LNCAP (cell line): ENCODE data around the gene CAMSAP1.

Experiments used
- CTCF ChIP-seq: fragments of 450-650 bp; IDR thresholded peaks from 2 replicates; pipeline ENCODE4 v1.5.1; 2017; ENCODE audit warnings: mild to moderate bottlenecking

The CAMSAP1 gene

GRCh38 chr9:135792268-135793128, 114.8 kb downstream of the CAMSAP1 start:
- peak; percentile 14; the same call in 1 of the 2 replicates for TF ChIP-seq CTCF

- no peak for TF ChIP-seq CTCF
Observed at GRCh38 chr9:135791431-135792267, 115.7 kb downstream of the CAMSAP1 start.

GRCh38 chr9:135790850-135791249, 116.5 kb downstream of the CAMSAP1 start:
- no peak for TF ChIP-seq CTCF

GRCh38 chr9:135790356-135790755, 117.0 kb downstream of the CAMSAP1 start:
- TF ChIP-seq CTCF = no peak

- no peak for TF ChIP-seq CTCF
Observed at GRCh38 chr9:135789838-135790291, 117.5 kb downstream of the CAMSAP1 start.

GRCh38 chr9:135788576-135789300, 118.6 kb downstream of the CAMSAP1 start:
- TF ChIP-seq CTCF = no peak
